ENCODE data around the gene PPFIBP1. TPM values are rescaled to one million over a fixed set of nuclear protein-coding genes. Genes with fewer than 3 reads are reported as not detected.

PPFIBP1 gene
- total RNA-seq, 1 experiment from 2014 or later: 42.3 TPM

- peak; percentile 91 for DNase-seq
These were observed 26.0 kb downstream of the PPFIBP1 start for GRCh38 chr12:27549801-27550652.

DNA sequence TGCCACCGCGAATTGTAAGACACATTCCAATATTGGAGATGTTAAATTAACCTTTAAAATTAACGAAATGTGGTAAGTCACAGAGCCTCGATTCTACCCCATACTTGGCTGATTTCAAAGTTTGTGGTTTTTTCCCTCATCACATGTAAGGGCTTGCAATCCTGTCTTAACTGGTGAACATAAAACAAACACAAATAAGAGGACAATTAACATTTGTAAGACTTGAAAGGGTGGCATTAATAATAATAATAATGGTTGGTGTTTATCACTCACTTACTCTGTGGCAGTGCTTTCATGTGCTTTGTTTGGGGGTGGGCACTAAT is 26.6 kb downstream of the PPFIBP1 start:
- Histone ChIP-seq H3K36me3 (no peaks in the 10 kb centered on the region), H3K27me3 (no peaks in the 10 kb centered on the region), H3K9me3 (0 out of 2 replicates have a peak, but pooled peaks cover 2% of the 10 kb centered on the region), H3K4me3 (no peak overlapping the region; the same call in 1 of the 2 replicates)
- no peak for DNase-seq

More at GRCh38 chr12:27549801-27550652, 26.0 kb downstream of the PPFIBP1 start:
- no peaks in the 10 kb centered on the region for H3K27me3 ChIP-seq
- H3K36me3 ChIP-seq: no peaks in the 10 kb centered on the region
- peak overlapping the region; percentile 26 for H3K4me3 ChIP-seq
- H3K9me3 ChIP-seq: 0 out of 2 replicates have a peak, but pooled peaks cover 2% of the 10 kb centered on the region

GRCh38 chr12:27551172-27551840 is 27.3 kb downstream of the PPFIBP1 start:
- no peaks in the 10 kb centered on the region for H3K27me3 ChIP-seq
- no peak overlapping the region for H3K4me3 ChIP-seq
- 0 out of 2 replicates have a peak, but pooled peaks cover 2% of the 10 kb centered on the region for H3K9me3 ChIP-seq
- H3K36me3 ChIP-seq: no peaks in the 10 kb centered on the region
- DNase-seq: no peak

DNA sequence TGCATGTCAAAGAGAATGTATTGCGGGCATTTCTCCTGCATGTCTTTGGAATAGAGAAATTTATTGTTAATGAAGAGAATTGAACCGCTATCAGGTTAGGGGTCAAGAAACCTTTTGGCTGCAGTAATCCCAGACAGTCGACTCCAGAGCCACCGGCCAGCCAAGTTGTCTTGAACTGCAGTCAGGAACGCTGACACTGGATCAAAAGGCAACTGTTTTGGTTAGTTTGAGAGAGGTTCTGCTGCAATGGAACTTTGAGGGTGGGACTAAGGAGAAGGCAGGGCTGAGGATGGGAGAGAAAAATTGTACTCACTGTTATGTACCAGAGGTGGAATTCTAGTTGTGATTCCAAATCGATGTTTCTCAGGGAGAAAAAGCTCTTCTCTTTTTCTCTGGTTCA is 28.2 kb downstream of the PPFIBP1 start:
- no peak for DNase-seq
- Histone ChIP-seq H3K27me3 (no peaks in the 10 kb centered on the region), H3K4me3 (no peak overlapping the region), H3K9me3 (no peaks in the 10 kb centered on the region), H3K36me3 (no peaks in the 10 kb centered on the region)

DNA sequence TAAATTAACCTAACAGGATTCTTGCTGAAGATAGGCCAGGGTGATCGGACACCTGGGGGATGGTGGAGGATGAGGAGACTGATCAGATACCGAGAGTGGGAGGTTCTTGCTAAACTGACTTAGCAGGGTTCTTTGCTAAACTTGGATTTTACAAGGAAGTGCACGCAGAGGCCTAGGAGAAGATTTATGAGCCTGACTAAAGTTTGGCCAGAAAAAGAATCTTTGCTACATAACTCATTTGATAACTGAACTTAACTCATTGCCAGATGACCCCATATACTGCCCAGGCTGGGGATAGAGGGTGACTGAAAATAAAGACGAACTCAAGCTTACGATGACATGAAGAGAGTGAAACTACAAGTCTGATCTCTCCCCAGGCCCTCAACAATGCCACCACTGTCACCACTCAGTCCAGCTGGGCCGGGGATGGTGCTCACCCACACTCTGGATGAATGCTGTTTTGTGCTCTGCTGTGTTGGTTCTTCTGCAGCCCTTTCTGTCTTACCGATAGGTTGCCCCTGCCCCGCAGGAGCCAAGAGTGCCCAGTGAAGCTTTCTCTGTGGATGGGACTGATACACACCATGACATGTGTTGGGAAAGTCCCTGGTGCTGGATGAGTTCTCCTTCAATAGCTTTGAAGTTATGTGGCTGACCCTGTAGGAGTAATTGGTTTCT is 29.0 kb downstream of the PPFIBP1 start:
- H3K27me3 ChIP-seq: no peaks in the 10 kb centered on the region
- H3K9me3 ChIP-seq: no peaks in the 10 kb centered on the region
- no peaks in the 10 kb centered on the region for H3K36me3 ChIP-seq
- no peak overlapping the region for H3K4me3 ChIP-seq
- no peak for DNase-seq

- H3K27me3 ChIP-seq: no peaks in the 10 kb centered on the region
- peak overlapping the region; percentile 18; the same call in 1 of the 2 replicates for H3K4me3 ChIP-seq
- H3K9me3 ChIP-seq: no peaks in the 10 kb centered on the region
- no peaks in the 10 kb centered on the region for H3K36me3 ChIP-seq
- DNase-seq: no peak
These were observed 29.9 kb downstream of the PPFIBP1 start for GRCh38 chr12:27553941-27554340.

DNA sequence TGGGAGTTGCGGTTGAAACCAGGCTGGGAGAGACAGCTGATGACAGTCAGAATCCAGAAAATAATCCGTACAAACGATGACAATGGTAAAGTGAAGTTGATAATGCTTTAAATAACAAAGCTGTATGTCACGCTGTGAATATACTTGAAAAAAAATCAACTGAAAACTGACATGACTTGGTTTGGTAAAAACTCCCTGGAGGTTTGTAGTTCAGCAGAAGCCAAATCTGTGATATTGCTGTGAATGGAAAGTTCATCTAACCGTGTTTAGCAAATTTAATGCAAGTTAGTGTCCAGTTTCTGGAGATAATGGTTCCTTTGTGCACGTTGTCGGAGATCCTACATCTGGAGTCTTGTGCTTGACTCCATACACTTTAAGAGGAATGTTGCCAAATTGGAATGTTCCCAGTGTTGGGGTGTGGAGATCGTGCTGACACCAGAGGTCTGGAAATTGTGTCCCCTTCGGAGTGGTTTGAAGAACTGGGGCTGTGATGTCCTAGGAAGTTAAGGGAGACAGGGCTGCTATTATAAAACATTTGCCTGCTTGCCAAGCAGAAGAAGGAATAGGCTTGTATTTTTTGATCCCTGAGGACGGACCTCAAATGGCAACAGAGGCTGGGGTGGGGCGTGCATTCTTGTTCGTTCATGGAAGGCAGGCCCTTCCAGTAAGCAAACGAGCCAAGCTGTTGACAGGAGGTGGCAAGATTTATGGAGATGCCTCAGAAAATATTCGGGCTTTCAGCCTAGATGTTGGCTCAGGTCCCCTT is 30.6 kb downstream of the PPFIBP1 start:
- Histone ChIP-seq H3K4me3 (peak overlapping the region; percentile 18), H3K36me3 (no peaks in the 10 kb centered on the region), H3K27me3 (no peaks in the 10 kb centered on the region), H3K9me3 (no peaks in the 10 kb centered on the region)
- DNase-seq: peak; percentile 83

DNA sequence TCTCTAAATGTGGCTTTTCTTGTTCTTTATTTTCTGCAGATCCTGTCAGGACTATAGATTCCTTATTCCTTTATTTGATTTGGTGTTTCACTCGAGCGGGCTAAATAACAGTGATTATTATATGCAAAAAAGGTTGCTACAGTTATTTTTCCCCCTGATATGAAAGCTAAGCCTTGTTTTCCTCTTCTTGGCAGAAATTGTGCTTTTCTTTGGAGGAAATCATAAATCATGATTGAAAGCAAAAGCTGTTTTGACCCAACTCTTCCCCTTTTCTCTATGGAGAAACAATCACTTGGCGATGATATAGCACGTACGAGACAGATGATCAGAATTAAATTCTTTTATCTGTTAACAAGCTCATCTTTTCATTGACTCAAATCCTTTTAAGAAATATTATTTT is 31.4 kb downstream of the PPFIBP1 start:
- no peak for DNase-seq
- H3K4me3 ChIP-seq: peak overlapping the region; percentile 18

DNA sequence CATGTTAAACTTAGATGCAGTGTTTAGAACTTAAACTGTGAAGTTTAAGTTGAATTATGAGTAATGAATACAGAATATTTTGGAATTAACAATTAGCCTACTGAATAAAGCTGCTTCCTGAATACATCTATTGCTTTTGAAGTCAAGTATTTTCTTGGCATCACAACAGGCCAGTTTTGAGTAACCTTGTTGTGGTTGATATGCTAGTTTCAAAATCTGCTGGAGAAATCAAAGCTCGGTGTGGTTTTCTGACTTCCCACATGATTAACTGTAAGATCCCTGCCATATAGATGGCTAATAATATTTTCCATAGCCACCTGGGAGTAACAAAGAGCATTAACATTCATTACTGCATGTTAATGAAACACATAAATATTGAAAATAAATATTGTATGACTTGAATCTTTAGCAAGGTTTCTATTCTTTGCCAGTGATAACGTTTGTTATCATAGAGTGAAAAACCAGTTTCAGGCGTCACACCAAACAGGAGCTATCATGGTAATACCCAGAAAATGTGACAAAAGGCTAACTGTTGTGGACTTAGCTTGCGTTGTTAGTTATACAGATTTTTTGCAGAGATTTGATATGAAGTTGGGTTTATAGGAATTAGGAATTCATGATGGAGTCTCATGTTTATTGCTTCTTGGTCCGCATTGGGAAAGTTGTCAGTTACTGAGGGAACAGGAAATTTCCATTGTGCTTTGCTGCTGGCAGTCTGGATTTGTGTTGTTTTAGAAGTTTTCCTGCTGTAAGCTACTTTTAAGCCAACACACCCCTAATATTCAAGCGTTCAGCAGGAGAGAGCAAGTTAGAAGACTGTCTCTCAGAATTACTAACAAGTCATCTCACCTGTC is 32.1 kb downstream of the PPFIBP1 start:
- Histone ChIP-seq H3K9me3 (no peaks in the 10 kb centered on the region), H3K27me3 (no peaks in the 10 kb centered on the region), H3K4me3 (peak overlapping the region; percentile 18), H3K36me3 (no peaks in the 10 kb centered on the region)
- no peak for DNase-seq

More for the DNA sequence above, 31.4 kb downstream of the PPFIBP1 start:
- Histone ChIP-seq H3K36me3 (no peaks in the 10 kb centered on the region), H3K27me3 (no peaks in the 10 kb centered on the region), H3K9me3 (no peaks in the 10 kb centered on the region)

DNA sequence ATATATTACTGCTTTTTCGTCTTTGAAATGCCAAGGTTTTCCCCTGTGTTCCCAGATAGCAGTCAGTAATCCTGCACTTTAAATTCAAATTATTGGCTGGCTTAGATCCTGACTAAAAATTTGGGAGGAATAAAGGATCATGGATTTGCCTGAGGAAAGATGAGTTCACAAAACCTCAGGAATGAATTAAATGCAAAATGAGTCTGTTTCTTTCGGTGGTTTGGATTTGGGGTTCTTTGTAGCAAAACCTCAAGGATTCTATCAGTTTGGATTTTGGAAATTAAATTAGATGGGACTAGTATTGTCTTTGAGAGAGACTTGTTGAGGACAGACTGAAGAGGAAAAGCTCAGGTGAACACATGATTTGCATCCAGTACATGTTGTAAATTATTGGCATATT is 36.1 kb downstream of the PPFIBP1 start:
- Histone ChIP-seq H3K4me3 (no peak overlapping the region), H3K36me3 (no peaks in the 10 kb centered on the region), H3K9me3 (no peaks in the 10 kb centered on the region), H3K27me3 (no peaks in the 10 kb centered on the region)
- no peak for DNase-seq

DNA sequence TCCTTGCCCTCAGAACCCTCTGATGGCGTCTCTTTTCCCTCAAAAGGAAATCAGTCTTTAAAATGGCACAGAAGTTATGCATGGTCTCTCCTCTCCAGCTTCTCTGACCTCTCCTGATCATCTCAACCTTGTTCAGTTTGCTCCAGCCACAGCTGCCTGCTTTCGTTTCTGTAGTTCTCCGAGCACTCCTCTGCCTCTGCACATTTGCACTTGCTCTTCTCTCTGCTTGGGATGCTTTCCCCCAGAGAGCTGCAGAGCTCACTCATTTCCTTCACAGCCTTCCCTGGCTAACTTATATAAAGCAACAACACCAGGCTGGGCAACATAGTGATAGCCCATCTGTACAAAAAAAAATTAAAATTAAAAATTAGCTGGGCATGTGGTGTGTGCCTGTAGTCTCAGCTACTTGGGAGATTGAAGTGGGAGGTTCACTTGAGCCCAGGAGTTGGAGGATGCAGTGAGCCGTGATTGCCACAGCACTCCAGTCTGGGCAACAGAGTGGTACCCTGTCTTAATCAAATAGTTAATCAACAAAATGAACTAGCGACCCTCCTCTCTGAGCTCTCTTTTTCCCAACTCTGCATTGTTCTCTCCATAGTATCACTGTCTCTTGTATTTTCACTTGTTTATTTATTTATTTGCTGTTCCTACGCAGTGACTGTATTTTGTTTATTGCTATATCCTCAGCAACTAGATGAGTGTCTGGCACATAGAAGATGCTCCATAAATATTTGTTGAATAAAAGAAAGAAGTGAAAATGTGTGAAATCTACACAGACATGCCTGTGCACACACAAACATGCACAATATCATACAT is 37.7 kb downstream of the PPFIBP1 start:
- no peaks in the 10 kb centered on the region for H3K36me3 ChIP-seq
- no peak overlapping the region for H3K4me3 ChIP-seq
- DNase-seq: no peak
- no peaks in the 10 kb centered on the region for H3K9me3 ChIP-seq
- no peaks in the 10 kb centered on the region for H3K27me3 ChIP-seq

GRCh38 chr12:27564612-27565213 is 40.7 kb downstream of the PPFIBP1 start:
- no peaks in the 10 kb centered on the region for H3K9me3 ChIP-seq
- H3K36me3 ChIP-seq: no peaks in the 10 kb centered on the region
- H3K27me3 ChIP-seq: no peaks in the 10 kb centered on the region
- H3K4me3 ChIP-seq: no peak overlapping the region
- no peak for DNase-seq

GRCh38 chr12:27566159-27566558 is 42.2 kb downstream of the PPFIBP1 start:
- H3K4me3 ChIP-seq: no peak overlapping the region
- H3K36me3 ChIP-seq: no peaks in the 10 kb centered on the region
- no peak for DNase-seq
- no peaks in the 10 kb centered on the region for H3K9me3 ChIP-seq
- no peaks in the 10 kb centered on the region for H3K27me3 ChIP-seq

DNA sequence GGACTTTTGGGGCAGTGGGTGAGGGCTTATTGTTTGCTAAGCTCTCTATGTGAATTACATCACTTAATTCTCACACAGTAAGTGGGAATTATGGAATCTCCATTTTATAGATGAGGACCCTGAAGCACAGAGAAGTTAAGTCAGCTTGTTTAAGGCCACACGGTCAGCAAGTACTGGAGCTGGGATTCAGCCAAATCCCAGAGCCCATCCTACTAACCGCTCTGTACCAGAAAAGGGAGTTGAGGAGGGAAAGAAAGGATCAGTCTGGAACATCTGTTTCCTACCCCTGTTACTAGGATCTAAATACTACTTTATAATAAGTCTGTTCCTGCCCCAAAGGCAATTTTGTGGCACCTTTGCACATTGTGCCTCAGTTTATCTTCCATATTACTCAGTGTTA is 42.6 kb downstream of the PPFIBP1 start:
- no peak for DNase-seq
- no peak overlapping the region for H3K4me3 ChIP-seq
- no peaks in the 10 kb centered on the region for H3K27me3 ChIP-seq
- no peaks in the 10 kb centered on the region for H3K36me3 ChIP-seq
- no peaks in the 10 kb centered on the region for H3K9me3 ChIP-seq

DNA sequence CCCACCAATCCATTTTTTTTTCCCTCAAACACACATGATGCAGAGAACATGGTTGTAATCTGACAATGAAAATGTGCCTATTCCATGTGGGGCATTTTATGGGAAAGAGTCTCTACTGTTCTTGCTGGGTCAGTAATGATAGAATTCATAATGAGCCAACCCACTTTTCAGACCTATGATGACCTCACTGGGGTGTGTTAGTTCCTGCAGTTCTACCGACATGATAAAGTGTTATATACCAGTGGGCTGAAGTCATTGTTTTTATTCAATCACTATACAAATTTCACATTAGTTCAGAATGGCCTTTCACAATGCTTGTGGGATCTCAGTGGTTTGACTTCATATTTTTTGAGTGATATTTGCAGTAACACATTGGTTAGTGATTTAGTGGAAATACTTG is 47.5 kb downstream of the PPFIBP1 start:
- no peaks in the 10 kb centered on the region for H3K36me3 ChIP-seq
- DNase-seq: peak; percentile 27
- H3K4me3 ChIP-seq: no peak overlapping the region
- H3K27me3 ChIP-seq: no peaks in the 10 kb centered on the region
- H3K9me3 ChIP-seq: no peaks in the 10 kb centered on the region

All from MG63 (cell line).